ENCODE data around the gene CCDC73. TPM values are rescaled to one million over a fixed set of nuclear protein-coding genes. Genes with fewer than 3 reads are reported as not detected.

The CCDC73 gene
- under 1 TPM in 2 of 4 donors, not detected in 2; 0.15 to 0.27 TPM for total RNA-seq

DNA sequence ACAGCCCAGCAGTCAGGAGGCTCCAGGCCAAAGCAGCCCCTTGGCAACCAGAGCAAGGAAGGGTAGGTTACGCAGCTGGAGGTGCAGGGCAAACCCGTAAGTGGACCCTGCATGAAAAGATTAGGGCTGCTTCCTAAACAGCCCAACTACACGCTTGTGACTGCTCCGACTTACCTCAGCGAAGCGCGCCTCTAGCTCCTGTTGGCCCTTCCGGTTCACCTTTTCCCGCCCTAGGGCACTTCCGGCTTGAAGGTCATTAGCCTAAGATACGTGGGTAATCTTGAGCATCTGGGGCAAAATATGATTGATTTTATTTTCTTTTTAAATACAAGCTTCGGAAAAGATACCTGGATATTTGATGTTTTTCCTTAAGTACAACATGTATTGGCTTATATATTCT lies at the start of gene CCDC73:
Gene CCDC73, minus strand, starts transcription at position 224 of the 400 bp plus-strand sequence. CDS start 34,419 bp downstream, outside the sequence.
- DNase-seq, result no peak
- 93 to 94% methylated on average over 12 of the region's 12 CpGs for WGBS, 2 donors
- no peaks in the 10 kb centered on the region for H3K36me3 ChIP-seq
- H3K4me1 ChIP-seq, result no peaks in the 10 kb centered on the region
- no peak within 1 kb of the TSS for H3K27ac ChIP-seq
- intact Hi-C loops (cut with DNase I), result loop anchor here (5.0 kb wide), 1 partner anchor 82 kb away; no protein-coding TSS in a partner anchor
- TF ChIP-seq POLR2A (IDR thresholded peaks at IDR 0.05) (no peak), CTCF (IDR thresholded peaks at IDR 0.05) (no peak)
- no peak within 1 kb of the TSS for H3K4me3 ChIP-seq (replicated peaks in 1 of 3)
- no peaks in the 10 kb centered on the region for H3K27me3 ChIP-seq
- no peaks in the 10 kb centered on the region for H3K9me3 ChIP-seq

GRCh38 chr11:32843544-32843943 lies 49.1 kb upstream of the CCDC73 start:
- H3K4me3 ChIP-seq (replicated peaks in 1 of 3), result no peak overlapping the region
- H3K4me1 ChIP-seq, result no peaks in the 10 kb centered on the region
- 75 to 89% methylated on average over 3 of the region's 3 CpGs for WGBS, 2 donors
- TF ChIP-seq POLR2A (IDR thresholded peaks at IDR 0.05) (no peak), CTCF (IDR thresholded peaks at IDR 0.05) (no peak)
- no peak for DNase-seq
- no peak overlapping the region for H3K27ac ChIP-seq
- no peaks in the 10 kb centered on the region for H3K27me3 ChIP-seq
- intact Hi-C loops (cut with DNase I), result no loop called here
- no peaks in the 10 kb centered on the region for H3K9me3 ChIP-seq
- peaks cover 0 to 6% of the 10 kb centered on the region in 2 donors for H3K36me3 ChIP-seq

GRCh38 chr11:32840587-32840986 lies 46.1 kb upstream of the CCDC73 start:
- H3K4me3 ChIP-seq (replicated peaks in 1 of 3), result no peak overlapping the region

DNA sequence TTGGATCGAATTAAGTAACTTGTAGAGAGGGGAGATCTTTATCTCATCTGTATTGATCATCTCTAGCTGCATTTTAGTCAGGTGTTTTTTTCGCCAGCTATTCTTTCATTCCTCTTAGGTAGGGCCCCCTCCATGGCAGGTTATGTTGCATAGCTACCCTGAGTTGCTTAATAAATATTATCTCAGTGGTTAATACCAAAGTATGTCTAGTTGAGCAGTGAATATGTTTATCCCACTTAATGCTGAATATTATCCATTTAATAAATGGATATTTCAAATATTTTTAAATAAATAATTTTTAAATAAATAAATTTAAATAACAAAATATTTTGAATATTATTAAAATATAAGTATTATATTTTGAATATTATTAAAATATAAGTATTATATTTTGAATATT lies 44.8 kb upstream of the CCDC73 start:
- intact Hi-C loops (cut with DNase I), result no loop called here
- peaks cover 0 to 6% of the 10 kb centered on the region in 2 donors for H3K36me3 ChIP-seq
- H3K4me1 ChIP-seq, result no peaks in the 10 kb centered on the region
- no peak for DNase-seq
- no peaks in the 10 kb centered on the region for H3K27me3 ChIP-seq
- WGBS, 2 donors, result 93 to 95% methylated on average over 2 of the region's 2 CpGs
- TF ChIP-seq POLR2A (IDR thresholded peaks at IDR 0.05), result no peak
- no peak for TF ChIP-seq CTCF (IDR thresholded peaks at IDR 0.05)
- no peak overlapping the region for H3K27ac ChIP-seq
- H3K9me3 ChIP-seq, result no peaks in the 10 kb centered on the region
- no peak overlapping the region for H3K4me3 ChIP-seq (replicated peaks in 1 of 3)

More at GRCh38 chr11:32840587-32840986, 46.1 kb upstream of the CCDC73 start:
- no peaks in the 10 kb centered on the region for H3K4me1 ChIP-seq
- DNase-seq, result no peak
- no peaks in the 10 kb centered on the region for H3K27me3 ChIP-seq
- WGBS, 2 donors, result 94 to 96% methylated on average over 2 of the region's 2 CpGs
- intact Hi-C loops (cut with DNase I), result no loop called here
- H3K9me3 ChIP-seq, result no peaks in the 10 kb centered on the region
- peaks cover 0 to 6% of the 10 kb centered on the region in 2 donors for H3K36me3 ChIP-seq
- H3K27ac ChIP-seq, result no peak overlapping the region
- no peak for TF ChIP-seq CTCF (IDR thresholded peaks at IDR 0.05)

DNA sequence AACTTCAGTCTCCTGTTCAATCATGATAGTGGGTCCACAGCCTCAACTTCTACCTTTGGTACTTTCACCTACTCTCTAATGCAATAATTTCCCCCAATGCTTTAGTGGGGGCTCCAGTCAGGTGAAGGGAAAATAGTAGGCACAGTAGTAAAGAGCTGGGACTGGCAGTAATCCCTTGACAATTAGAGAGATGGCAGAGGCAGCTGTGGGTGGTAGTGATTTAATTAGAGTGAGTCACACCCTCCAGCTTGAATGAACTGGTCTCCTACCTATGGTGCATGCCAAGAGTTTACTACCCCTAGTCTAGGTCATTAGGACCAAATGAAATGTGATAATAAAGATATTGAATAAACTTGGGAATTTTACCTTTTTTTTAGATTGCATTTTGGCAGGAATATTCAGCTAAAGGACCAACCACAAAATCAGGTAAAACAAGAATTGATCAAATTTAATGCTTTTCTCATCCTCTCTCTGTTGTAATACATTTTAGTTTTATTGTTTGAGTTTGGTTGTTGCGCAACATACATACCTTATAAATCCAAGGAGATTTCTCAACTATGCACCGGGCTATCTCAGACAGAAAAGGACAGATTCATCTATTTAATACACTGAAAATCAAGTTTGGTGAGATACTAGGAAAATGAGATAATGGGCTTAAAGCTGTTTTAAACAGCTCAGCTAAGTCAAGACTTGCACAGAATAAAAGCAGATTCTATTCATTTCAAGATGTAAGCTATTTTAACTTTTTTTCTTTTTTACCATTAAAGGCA lies 44.2 kb upstream of the CCDC73 start:
- TF ChIP-seq CTCF (IDR thresholded peaks at IDR 0.05) (no peak), POLR2A (IDR thresholded peaks at IDR 0.05) (no peak)
- Histone ChIP-seq H3K36me3 (peaks cover 0 to 6% of the 10 kb centered on the region in 2 donors), H3K4me1 (no peaks in the 10 kb centered on the region), H3K27me3 (no peaks in the 10 kb centered on the region), H3K4me3 (replicated peaks in 1 of 3) (no peak overlapping the region), H3K9me3 (no peaks in the 10 kb centered on the region), H3K27ac (no peak overlapping the region)
- intact Hi-C loops (cut with DNase I), result no loop called here
- WGBS, 2 donors, result 90 to 95% methylated on average over 2 of the region's 2 CpGs
- no peak for DNase-seq

Measured in thyroid gland (tissue), 4 donors.